IMR-90 (cell line): ENCODE data around the gene MYRFL. TPM values are rescaled to one million over a fixed set of nuclear protein-coding genes. Genes with fewer than 3 reads are reported as not detected.

Experiments used
- ATAC-seq: fragments of 200-7000 bp; cut with Tn5 transposase; 2 replicates; pipeline ENCODE4 v1.9.1; 2020; ENCODE audit warnings: low read depth, mild to moderate bottlenecking, moderate library complexity
- BruUV-seq: library from RNA; stranded (reverse); fragments of 400-500 nt; replicated peaks from 2 replicates; lab custom pipeline; 2021; lab: Mats Ljungman, UMichigan
- CTCF ChIA-PET: fragments of 300-600 bp; formaldehyde crosslinking; extraction: SDS; loops from one replicate; lab custom pipeline; 2021; ENCODE audit warnings: antibody characterized with exemption; lab: Yijun Ruan, JAX
- POLR2A ChIA-PET: fragments of 300-600 bp; sonication (Branson Sonifier 250); formaldehyde crosslinking; loops from one replicate; lab custom pipeline; 2022; ENCODE audit warnings: antibody characterized with exemption; ENCODE audit not compliant: unreplicated experiment; lab: Charles Lee
- DNase-seq: peaks from one replicate; pipeline ENCODE4 v3.0.0; 2013
- H2AFZ ChIP-seq: replicated peaks from 2 replicates; pipeline ENCODE3; 2013; ENCODE audit warnings: low read length, mild to moderate bottlenecking; ENCODE audit not compliant: poor library complexity
- H2AK5ac ChIP-seq: 2 replicates; pipeline ENCODE4 v1.6.1; 2013; ENCODE audit warnings: low read depth, low read length, inconsistent platforms
- H2AK9ac ChIP-seq: replicated peaks from 2 replicates; pipeline ENCODE3; 2013; ENCODE audit warnings: mild to moderate bottlenecking, low read depth, low read length, moderate library complexity; ENCODE audit not compliant: poor library complexity
- H2BK120ac ChIP-seq: 2 replicates; pipeline ENCODE4 v1.6.1; 2013; ENCODE audit warnings: low read depth, low read length, inconsistent platforms
- H2BK15ac ChIP-seq: 3 replicates; pipeline ENCODE4 v1.6.1; 2013; ENCODE audit warnings: low read depth, low read length, inconsistent platforms
- H2BK20ac ChIP-seq: 2 replicates; pipeline ENCODE4 v1.6.1; 2013; ENCODE audit warnings: low read depth, mild to moderate bottlenecking, inconsistent platforms, low read length, moderate library complexity
- H2BK5ac ChIP-seq: 2 replicates; pipeline ENCODE4 v1.6.1; 2013; ENCODE audit warnings: mild to moderate bottlenecking, low read depth, low read length, inconsistent platforms; ENCODE audit not compliant: poor library complexity, severe bottlenecking
- H3K14ac ChIP-seq: replicated peaks from 2 replicates; pipeline ENCODE4 v1.6.1; 2013; ENCODE audit warnings: low read depth, low read length, inconsistent platforms
- H3K18ac ChIP-seq: 2 replicates; pipeline ENCODE4 v1.6.1; 2013; ENCODE audit warnings: low read depth, low read length, control low read depth
- H3K23ac ChIP-seq: 2 replicates; pipeline ENCODE4 v1.6.1; 2013; ENCODE audit warnings: low read depth, low read length, inconsistent platforms
- H3K27ac ChIP-seq: 2 replicates; pipeline ENCODE4 v1.5.1; 2013; ENCODE audit warnings: mild to moderate bottlenecking, control low read depth, low read length; ENCODE audit not compliant: insufficient read depth
- H3K27me3 ChIP-seq: 2 replicates; pipeline ENCODE4 v1.6.1; 2013; ENCODE audit warnings: low read length; ENCODE audit not compliant: control insufficient read depth, insufficient read depth
- H3K36me3 ChIP-seq: 2 replicates; pipeline ENCODE4 v1.6.1; 2013; ENCODE audit warnings: low read length, mixed read lengths; ENCODE audit not compliant: control insufficient read depth, insufficient read depth
- H3K4ac ChIP-seq: 2 replicates; pipeline ENCODE4 v1.6.1; 2013; ENCODE audit warnings: low read depth, low read length, inconsistent platforms
- H3K4me1 ChIP-seq: 2 replicates; pipeline ENCODE4 v1.6.1; 2013; ENCODE audit warnings: low read length, mixed read lengths; ENCODE audit not compliant: control insufficient read depth, insufficient read depth
- H3K4me2 ChIP-seq: 2 replicates; pipeline ENCODE4 v1.6.1; 2013; ENCODE audit warnings: low read depth, mild to moderate bottlenecking, control low read depth, low read length, moderate library complexity
- H3K4me3 ChIP-seq: 2 replicates; pipeline ENCODE4 v1.5.1; 2013; ENCODE audit warnings: low read depth, mild to moderate bottlenecking, control low read depth, low read length, moderate library complexity; ENCODE audit not compliant: insufficient read depth
- H3K56ac ChIP-seq: 2 replicates; pipeline ENCODE4 v1.6.1; 2013; ENCODE audit warnings: low read length, inconsistent platforms; ENCODE audit not compliant: insufficient read depth; ENCODE audit errors: extremely low read depth
- H3K79me1 ChIP-seq, 2 experiments: 2 replicates each; pipeline ENCODE4 v1.6.1; 2013; ENCODE audit warnings: low read length in 2 of 2, inconsistent platforms in 1 of 2, low read depth in 1 of 2
- H3K9ac ChIP-seq: 2 replicates; pipeline ENCODE4 v1.6.1; 2013; ENCODE audit warnings: low read depth, low read length, control low read depth
- H3K9me1 ChIP-seq: 2 replicates; pipeline ENCODE4 v1.6.1; 2013; ENCODE audit warnings: low read length, inconsistent platforms; ENCODE audit not compliant: insufficient read depth
- H3K9me3 ChIP-seq: 2 replicates; pipeline ENCODE4 v1.6.1; 2013; ENCODE audit warnings: low read length; ENCODE audit not compliant: control insufficient read depth, insufficient read depth
- H4K20me1 ChIP-seq: 2 replicates; pipeline ENCODE4 v1.6.1; 2013; ENCODE audit warnings: low read length, inconsistent platforms; ENCODE audit not compliant: insufficient read depth
- H4K5ac ChIP-seq: 2 replicates; pipeline ENCODE4 v1.6.1; 2013; ENCODE audit warnings: mild to moderate bottlenecking, low read depth, low read length, control low read depth
- H4K8ac ChIP-seq, 2 experiments: 2 replicates each; pipeline ENCODE4 v1.6.1; 2013; ENCODE audit warnings: low read depth in 2 of 2, low read length in 2 of 2, control low read depth in 1 of 2, inconsistent platforms in 1 of 2
- H4K91ac ChIP-seq: 2 replicates; pipeline ENCODE4 v1.6.1; 2013; ENCODE audit warnings: low read depth, low read length, inconsistent platforms; ENCODE audit not compliant: insufficient read depth
- BHLHE40 ChIP-seq: fragments of 150-350 bp; IDR thresholded peaks from 2 replicates; pipeline ENCODE4 v1.6.1; 2016; ENCODE audit warnings: mild to moderate bottlenecking, low read depth, low read length
- CTCF ChIP-seq: conservative IDR thresholded peaks from 2 replicates; pipeline ENCODE4 v1.5.1; 2012; ENCODE audit warnings: mild to moderate bottlenecking, low read depth, low read length, improper control_type of control experiment
- NFE2L2 ChIP-seq: fragments of 150-350 bp; IDR thresholded peaks from 2 replicates; pipeline ENCODE4 v1.6.1; 2016; ENCODE audit warnings: low read depth, mild to moderate bottlenecking, low read length
- RCOR1 ChIP-seq: IDR thresholded peaks from 2 replicates; pipeline ENCODE4 v1.6.1; 2012; ENCODE audit warnings: mild to moderate bottlenecking, low read length, improper control_type of control experiment; ENCODE audit not compliant: insufficient replicate concordance
- RFX5 ChIP-seq: IDR thresholded peaks from 2 replicates; pipeline ENCODE4 v1.8.0; 2012; ENCODE audit warnings: low read depth, mild to moderate bottlenecking, low read length, moderate library complexity
- USF2 ChIP-seq: fragments of 150-350 bp; IDR thresholded peaks from 2 replicates; pipeline ENCODE4 v1.6.1; 2017; ENCODE audit warnings: mild to moderate bottlenecking, antibody characterized with exemption, low read length, low read depth
- WGBS, 2 experiments: methylation state at CpG; one replicate each; pipeline versions ENCODE4 v1.1.5 to v1.1.7; 2013; ENCODE audit warnings: missing lambda C conversion rate in 2 of 2; ENCODE audit not compliant: insufficient read length in 1 of 2; ENCODE audit errors: extremely low coverage in 2 of 2; 5-methylcytosine and 5-hydroxymethylcytosine counted together
- dilution Hi-C: fragments of 300-500 bp; cut with HindIII; formaldehyde crosslinking; loops from one replicate; pipeline ENCODE4 v1.14.3; 2018; ENCODE audit warnings: low sequenced_read_pairs; ENCODE audit not compliant: unreplicated experiment
- in situ Hi-C: fragments of 300-500 bp; cut with MboI; formaldehyde crosslinking; loops from 3 replicates; pipeline ENCODE4 v1.14.3; 2019; ENCODE audit warnings: low sequenced_read_pairs, inconsistent platforms, mixed read lengths
- intact Hi-C: fragments of 100-400 bp; cut with micrococcal nuclease; formaldehyde crosslinking; loops from 2 replicates; pipeline ENCODE4 v1.10.0; 2022
- polyA plus RNA-seq, 3 experiments: library from polyadenylated mRNA; depleted of rRNA; stranded (reverse); fragments of >200 nt; gene quantifications; 2 replicates each; pipeline ENCODE4 v1.2.3, GENCODE V29; 2012; ENCODE audit warnings: low replicate concordance in 1 of 3
- total RNA-seq: library from RNA; depleted of rRNA; stranded (reverse); fragments of >200 nt; gene quantifications from 2 replicates; pipeline ENCODE4 v1.2.3, GENCODE V29; 2012

The MYRFL gene
- total and polyA plus RNA-seq, 2 of the 4 experiments (the other 2 are of a cell fraction) = not detected

GRCh38 chr12:69821032-69821455 is 4.0 kb upstream of the MYRFL start:
- TF ChIP-seq BHLHE40 = no peak
- no peak for TF ChIP-seq RFX5
- no peak for TF ChIP-seq NFE2L2
- TF ChIP-seq USF2 = no peak
- no peak for TF ChIP-seq RCOR1
- no peak for TF ChIP-seq CTCF
- Histone ChIP-seq H3K9ac (no peak overlapping the region), H4K91ac (no peak overlapping the region), H3K18ac (no peak overlapping the region), H3K23ac (no peak overlapping the region), H2AK9ac (no peak overlapping the region), H3K4me1 (peaks cover 3% of the 10 kb centered on the region; the same call in 1 of the 2 replicates), H2BK15ac (no peak overlapping the region), H4K20me1 (no peaks in the 10 kb centered on the region), H3K27me3 (no peaks in the 10 kb centered on the region), H3K9me3 (no peaks in the 10 kb centered on the region), H2AK5ac (no peak overlapping the region), H2BK120ac (no peak overlapping the region), H2BK5ac (no peak overlapping the region), H2BK20ac (no peak overlapping the region), H3K9me1 (no peaks in the 10 kb centered on the region), H3K27ac (no peak overlapping the region), H3K4me3 (no peak overlapping the region), H2AFZ (no peak overlapping the region), H3K4ac (no peak overlapping the region), H3K36me3 (no peaks in the 10 kb centered on the region), H4K5ac (no peak overlapping the region), H3K14ac (no peak overlapping the region), H3K79me1 (no peaks in the 10 kb centered on the region), H4K8ac (no peak overlapping the region), H3K4me2 (no peak overlapping the region), H3K56ac (no peak overlapping the region)
- CTCF ChIA-PET = interaction anchor here (0.6 to 1.1 kb wide), 2 partner anchors 8 to 114 kb away, joined by 3 read pairs; no protein-coding TSS in a partner anchor
- intact Hi-C loops = no loop called here
- in situ Hi-C loops = no loop called here
- POLR2A ChIA-PET = interaction anchor here (0.7 kb wide), 1 partner anchor 410 kb away, joined by 4 read pairs; no protein-coding TSS in a partner anchor
- dilution Hi-C loops = no loop called here
- no TSS peak for BruUV-seq
- ATAC-seq = no peak
- WGBS, 2 experiments = no CpG with 5 or more reads among the region's 6 CpGs
- no peak for DNase-seq
